Gastrocnemius medialis (tissue), 4 donors: Measurements from ENCODE around the gene RHOJ. TPM values are rescaled to one million over a fixed set of nuclear protein-coding genes. Genes with fewer than 3 reads are reported as not detected.
"Not testable (repeated sequence)": the region's sequence is repeated elsewhere in the genome, so short reads cannot be mapped to it uniquely, and the experiment has no call there.

Source experiments
- ATAC-seq, 2 donors: fragments of 150-250 bp; one replicate each; pipeline ENCODE4 v1.9.1; 2016
- DNase-seq, 2 donors: peaks; one replicate each; pipeline ENCODE4 v3.0.0-alpha.2; 2019
- H3K27ac ChIP-seq, 4 donors: fragments of 200-600 bp; sonication (generic); 1 replicate in 1 of 4; 2 replicates in 3 of 4; pipeline ENCODE4 v1.5.1; 2016 to 2018; ENCODE audit warnings: mild to moderate bottlenecking in 2 of 4, moderate library complexity in 1 of 4
- H3K27me3 ChIP-seq, 3 donors: fragments of 200-600 bp; sonication (generic) in 2 of 3; 1 replicate in 1 of 3; 2 replicates in 2 of 3; pipeline versions ENCODE4 v1.5.1 to v1.6.0; 2016 to 2019; ENCODE audit warnings: mild to moderate bottlenecking in 1 of 3, moderate library complexity in 1 of 3
- H3K36me3 ChIP-seq, 2 donors: fragments of 200-600 bp; sonication (generic) in 1 of 2; one replicate each; pipeline ENCODE4 v1.5.1; 2017 to 2018
- H3K4me1 ChIP-seq, 2 donors: fragments of 200-600 bp; sonication (generic) in 1 of 2; one replicate each; pipeline ENCODE4 v1.5.1; 2016 to 2017; ENCODE audit warnings: mild to moderate bottlenecking in 2 of 2
- H3K4me3 ChIP-seq, 4 donors: fragments of 200-600 bp; sonication (generic) in 3 of 4; 1 replicate in 1 of 4; 2 replicates in 3 of 4; pipeline ENCODE4 v1.5.1; 2016 to 2019; ENCODE audit warnings: mild to moderate bottlenecking in 2 of 4
- H3K9me3 ChIP-seq, 3 donors: fragments of 200-600 bp; sonication (generic) in 2 of 3; 1 replicate in 1 of 3; 2 replicates in 2 of 3; pipeline ENCODE4 v1.5.1; 2016 to 2019
- POLR2A ChIP-seq, 2 donors: fragments of 450-650 bp; IDR thresholded peaks; one replicate each; pipeline ENCODE4 v1.6.1; 2017; ENCODE audit warnings: antibody characterized with exemption in 2 of 2, mild to moderate bottlenecking in 2 of 2, moderate library complexity in 2 of 2
- in situ Hi-C, 4 donors: fragments of 200-750 bp; cut with MboI; loops; one replicate each; pipeline versions ENCODE4 v1.15.0 to v1.8.0; 2017; ENCODE audit warnings: low sequenced_read_pairs in 4 of 4
- intact Hi-C: fragments of 100-400 bp; cut with DNase I; formaldehyde crosslinking; loops from one replicate; pipeline ENCODE4 v1.15.1; 2023; ENCODE audit warnings: low total_unique reads
- total RNA-seq, 4 donors: library from RNA; depleted of rRNA; stranded (reverse); fragments of >200 nt; gene quantifications; one replicate each; pipeline versions ENCODE4 v1.1.0 to v1.2.3, GENCODE V29; 2016
- TF ChIP-seq, protein P1 (sequence below), 5 experiments: fragments of 450-650 bp in 3 of 5; fragments of 200-600 bp in 2 of 5; sonication (generic) in 2 of 5; IDR thresholded peaks in 4 of 5; conservative IDR thresholded peaks in 1 of 5; 1 replicate in 4 of 5; 2 replicates in 1 of 5; pipeline ENCODE4 v1.5.1; 2016 to 2019; ENCODE audit warnings: antibody characterized with exemption in 5 of 5, mild to moderate bottlenecking in 3 of 5, moderate library complexity in 3 of 5

The RHOJ gene
- total RNA-seq, 4 donors from 2014 or later, result 2.8 to 4.9 (median 3.8) TPM

DNA sequence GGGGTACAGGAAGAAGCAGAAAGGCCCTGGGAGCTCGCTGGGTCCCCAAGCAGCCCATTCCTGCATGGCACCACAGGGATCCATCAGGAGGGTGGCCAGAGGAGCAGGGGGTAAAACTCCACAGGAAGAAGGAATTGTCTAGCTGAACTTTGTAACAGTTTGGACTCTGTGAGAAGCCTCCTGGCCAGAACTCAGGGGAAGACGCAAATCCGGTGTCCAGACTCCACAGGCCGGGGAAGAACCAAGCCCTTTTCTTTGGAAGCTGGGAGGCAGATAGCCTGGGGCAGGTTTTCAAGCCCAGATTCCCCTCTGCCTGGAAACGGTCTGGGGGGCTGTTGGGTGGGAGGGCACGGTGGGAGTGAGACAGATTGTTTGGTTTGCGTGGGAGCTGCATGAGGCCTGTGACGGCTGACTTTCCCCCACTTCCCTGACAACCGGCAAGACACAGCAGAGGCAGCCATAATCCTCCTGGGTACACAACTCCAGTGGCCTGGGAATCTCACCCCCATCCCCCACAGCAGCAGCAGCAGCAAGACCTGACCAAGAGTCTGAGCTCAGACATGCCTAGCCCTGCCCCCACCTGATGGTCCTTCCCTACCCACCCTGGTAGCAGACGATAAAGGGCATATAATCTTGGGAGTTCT lies 97.8 kb downstream of the RHOJ start:
- no peak for ATAC-seq
- Histone ChIP-seq H3K36me3 (no peaks in the 10 kb centered on the region), H3K27me3 (no peaks in the 10 kb centered on the region), H3K27ac (no peak overlapping the region), H3K9me3 (no peaks in the 10 kb centered on the region), H3K4me1 (no peaks in the 10 kb centered on the region), H3K4me3 (no peak overlapping the region)
- in situ Hi-C loops, result no loop called here
- TF ChIP-seq, protein P1, sequence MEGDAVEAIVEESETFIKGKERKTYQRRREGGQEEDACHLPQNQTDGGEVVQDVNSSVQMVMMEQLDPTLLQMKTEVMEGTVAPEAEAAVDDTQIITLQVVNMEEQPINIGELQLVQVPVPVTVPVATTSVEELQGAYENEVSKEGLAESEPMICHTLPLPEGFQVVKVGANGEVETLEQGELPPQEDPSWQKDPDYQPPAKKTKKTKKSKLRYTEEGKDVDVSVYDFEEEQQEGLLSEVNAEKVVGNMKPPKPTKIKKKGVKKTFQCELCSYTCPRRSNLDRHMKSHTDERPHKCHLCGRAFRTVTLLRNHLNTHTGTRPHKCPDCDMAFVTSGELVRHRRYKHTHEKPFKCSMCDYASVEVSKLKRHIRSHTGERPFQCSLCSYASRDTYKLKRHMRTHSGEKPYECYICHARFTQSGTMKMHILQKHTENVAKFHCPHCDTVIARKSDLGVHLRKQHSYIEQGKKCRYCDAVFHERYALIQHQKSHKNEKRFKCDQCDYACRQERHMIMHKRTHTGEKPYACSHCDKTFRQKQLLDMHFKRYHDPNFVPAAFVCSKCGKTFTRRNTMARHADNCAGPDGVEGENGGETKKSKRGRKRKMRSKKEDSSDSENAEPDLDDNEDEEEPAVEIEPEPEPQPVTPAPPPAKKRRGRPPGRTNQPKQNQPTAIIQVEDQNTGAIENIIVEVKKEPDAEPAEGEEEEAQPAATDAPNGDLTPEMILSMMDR (IDR thresholded peaks at IDR 0.05 in 4 of 5, conservative IDR thresholded peaks at IDR 0.05 in 1 of 5), result no peak
- TF ChIP-seq POLR2A (IDR thresholded peaks at IDR 0.05), result no peak
- intact Hi-C loops, result no loop called here
- no peak for DNase-seq

DNA sequence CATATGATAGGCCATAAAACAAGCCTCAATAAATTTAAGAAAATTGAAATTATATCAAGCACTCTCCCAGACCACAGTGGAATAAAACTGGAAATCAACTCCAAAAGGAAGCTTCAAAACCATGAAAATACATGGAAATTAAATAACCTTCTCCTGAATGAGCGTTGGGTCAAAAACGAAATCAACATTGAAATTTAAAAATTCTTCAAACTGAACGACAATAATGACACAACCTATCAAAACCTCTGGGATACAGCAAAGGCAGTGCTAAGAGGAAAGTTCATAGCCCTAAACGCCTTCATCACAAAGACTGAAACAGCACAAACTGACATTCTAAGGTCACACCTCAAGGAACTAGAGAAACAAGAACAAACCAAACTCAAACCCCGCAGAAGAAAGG lies 100.2 kb downstream of the RHOJ start:
- H3K4me1 ChIP-seq, intact Hi-C loops, H3K27me3 ChIP-seq, DNase-seq, in situ Hi-C loops, ATAC-seq, H3K36me3 ChIP-seq, H3K27ac ChIP-seq, H3K9me3 ChIP-seq, H3K4me3 ChIP-seq: not testable (repeated sequence)

DNA sequence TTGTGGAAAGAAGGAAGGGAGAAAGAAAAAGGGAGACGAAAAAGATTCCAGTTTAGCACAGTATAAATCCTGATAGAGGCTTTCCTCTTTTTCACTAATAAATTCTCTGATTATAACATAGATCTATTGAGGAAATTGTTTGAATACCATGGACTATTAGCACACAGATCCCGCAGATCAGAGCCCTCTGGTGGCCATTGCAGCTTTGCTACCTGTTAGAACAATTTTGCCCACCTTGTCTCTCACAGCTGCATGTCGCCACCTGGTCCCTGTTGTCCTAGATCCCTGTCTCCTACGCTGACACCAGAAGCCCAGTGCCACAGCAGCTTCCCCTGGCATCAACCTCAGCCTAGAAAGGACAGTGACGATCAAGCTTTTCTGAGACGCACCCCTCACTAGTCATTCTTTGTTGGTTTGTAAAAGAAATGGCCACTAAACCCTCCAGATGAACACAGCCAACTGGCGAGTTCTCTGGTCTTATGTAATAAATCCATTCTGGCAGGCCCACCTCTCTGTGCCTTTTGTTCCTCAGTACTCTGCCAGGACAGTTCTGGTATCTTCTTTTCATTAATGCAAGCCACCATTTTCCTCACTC lies 104.6 kb downstream of the RHOJ start:
- no peaks in the 10 kb centered on the region for H3K9me3 ChIP-seq
- no peak overlapping the region for H3K27ac ChIP-seq
- DNase-seq (no peak), ATAC-seq (no peak)
- no peaks in the 10 kb centered on the region for H3K4me1 ChIP-seq
- in situ Hi-C loops (no loop called here), intact Hi-C loops (no loop called here)
- H3K4me3 ChIP-seq, result no peak overlapping the region
- H3K27me3 ChIP-seq, result no peaks in the 10 kb centered on the region
- no peaks in the 10 kb centered on the region for H3K36me3 ChIP-seq
- TF ChIP-seq POLR2A (IDR thresholded peaks at IDR 0.05), result no peak
- TF ChIP-seq, protein P1 (IDR thresholded peaks at IDR 0.05 in 4 of 5, conservative IDR thresholded peaks at IDR 0.05 in 1 of 5), result peak in 1 of 5 experiments; percentile 14

DNA sequence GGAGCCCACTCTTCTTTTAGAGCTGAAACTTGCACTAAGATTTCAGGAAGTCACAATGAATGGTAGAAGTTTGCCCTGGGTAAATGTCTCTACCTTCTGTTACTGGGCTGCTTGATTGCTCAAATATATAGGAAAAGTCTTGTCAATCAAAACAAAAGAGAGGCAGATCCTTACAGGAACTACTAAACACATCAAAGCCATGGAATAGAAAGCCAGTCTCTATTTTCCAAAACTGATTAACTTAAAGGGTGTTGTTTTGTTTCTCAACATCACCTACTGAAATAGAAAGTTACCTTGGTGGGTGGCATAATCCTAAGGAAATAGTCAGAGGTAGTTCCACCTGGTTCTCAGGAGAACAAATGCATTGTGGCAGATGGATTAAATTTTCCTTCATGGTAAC lies 114.6 kb downstream of the RHOJ start, which contains the start of gene GPHB5:
Gene GPHB5, minus strand, starts transcription at position 101 of the 400 bp plus-strand sequence. CDS start 1,086 bp downstream, outside the sequence.
- Histone ChIP-seq H3K27me3 (no peaks in the 10 kb centered on the region), H3K9me3 (no peaks in the 10 kb centered on the region), H3K27ac (no peak within 1 kb of the TSS), H3K36me3 (no peaks in the 10 kb centered on the region), H3K4me3 (no peak within 1 kb of the TSS), H3K4me1 (no peaks in the 10 kb centered on the region)
- TF ChIP-seq, protein P1 (IDR thresholded peaks at IDR 0.05 in 4 of 5, conservative IDR thresholded peaks at IDR 0.05 in 1 of 5), result no peak
- no peak for TF ChIP-seq POLR2A (IDR thresholded peaks at IDR 0.05)
- no peak for DNase-seq
- intact Hi-C loops, result no loop called here
- ATAC-seq, result no peak
- in situ Hi-C loops, result no loop called here

DNA sequence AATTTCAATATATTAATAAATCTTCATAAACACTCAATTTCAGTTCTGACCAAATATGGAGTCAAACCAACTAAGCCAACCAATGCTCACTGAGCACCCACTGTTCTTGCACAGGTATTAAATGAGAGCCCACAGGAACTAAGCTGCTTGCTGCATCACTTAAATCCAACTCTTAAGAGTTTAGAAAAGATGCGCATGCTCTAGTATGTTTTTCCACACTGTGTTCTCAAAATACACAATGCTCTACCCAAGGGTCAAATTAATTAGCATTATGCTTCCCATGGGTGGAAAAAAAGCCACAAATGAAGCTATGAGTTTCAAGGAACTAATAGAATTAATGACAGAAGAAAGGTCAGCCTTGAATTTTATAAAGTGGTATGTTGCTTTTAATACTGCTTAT lies 118.2 kb downstream of the RHOJ start:
- Histone ChIP-seq H3K4me3 (no peak overlapping the region), H3K27ac (no peak overlapping the region), H3K9me3 (no peaks in the 10 kb centered on the region), H3K4me1 (no peaks in the 10 kb centered on the region), H3K36me3 (no peaks in the 10 kb centered on the region), H3K27me3 (no peaks in the 10 kb centered on the region)
- intact Hi-C loops, result no loop called here
- TF ChIP-seq, protein P1 (IDR thresholded peaks at IDR 0.05 in 4 of 5, conservative IDR thresholded peaks at IDR 0.05 in 1 of 5), result no peak
- TF ChIP-seq POLR2A (IDR thresholded peaks at IDR 0.05), result no peak
- DNase-seq (no peak), ATAC-seq (no peak)
- in situ Hi-C loops, result no loop called here
